CD4-positive, alpha-beta T cell treated with Interleukin-10 for 1 hour (primary cell): ENCODE results near the gene SLA2.
"Not testable (repeated sequence)": the region's sequence is repeated elsewhere in the genome, so short reads cannot be mapped to it uniquely, and the experiment has no call there.

Experiments
- DNase-seq: peaks from one replicate; pipeline ENCODE4 v3.0.0-alpha.2; 2020

SLA2 gene

DNA sequence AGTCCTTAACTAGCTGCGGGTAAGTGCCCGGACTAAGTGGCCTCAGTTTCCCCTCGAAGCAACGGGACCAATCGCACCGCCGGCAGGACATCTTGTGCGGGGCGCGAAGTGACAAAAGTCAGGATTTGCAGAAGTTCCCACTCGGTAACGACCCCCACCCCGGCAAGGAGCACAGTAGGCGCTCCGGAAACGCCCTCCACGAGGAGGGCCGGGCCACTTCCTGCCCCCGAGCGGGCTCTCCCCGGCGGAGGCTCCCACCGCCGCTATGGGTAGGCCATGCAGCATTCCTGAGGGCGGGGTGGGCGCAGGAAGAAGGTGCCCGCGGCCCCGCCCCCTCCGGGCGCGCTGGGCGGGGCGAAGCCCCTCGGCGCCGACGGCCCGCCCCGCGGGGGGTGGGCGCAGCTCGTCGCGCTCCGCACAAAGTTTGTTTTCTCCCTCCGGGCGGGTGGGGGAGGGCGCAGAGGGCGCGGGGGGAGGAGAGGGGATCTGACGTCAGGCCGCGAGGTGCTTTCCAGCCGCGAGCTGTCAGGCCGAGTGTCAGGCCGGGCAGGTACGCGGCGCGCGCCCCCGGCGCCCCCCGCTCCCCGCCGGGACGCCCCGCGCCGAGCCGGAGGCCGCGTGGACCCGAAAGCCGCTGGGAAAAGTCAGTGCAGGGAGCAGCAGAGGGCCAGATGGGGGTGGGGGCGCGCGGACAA lies 72.7 kb downstream of the SLA2 start, which contains the start of gene TGIF2:
Gene TGIF2, plus strand, starts transcription at position 495 of the 695 bp plus-strand sequence. CDS start 5,178 bp downstream, outside the sequence.
- DNase-seq: peak; percentile 95

DNA sequence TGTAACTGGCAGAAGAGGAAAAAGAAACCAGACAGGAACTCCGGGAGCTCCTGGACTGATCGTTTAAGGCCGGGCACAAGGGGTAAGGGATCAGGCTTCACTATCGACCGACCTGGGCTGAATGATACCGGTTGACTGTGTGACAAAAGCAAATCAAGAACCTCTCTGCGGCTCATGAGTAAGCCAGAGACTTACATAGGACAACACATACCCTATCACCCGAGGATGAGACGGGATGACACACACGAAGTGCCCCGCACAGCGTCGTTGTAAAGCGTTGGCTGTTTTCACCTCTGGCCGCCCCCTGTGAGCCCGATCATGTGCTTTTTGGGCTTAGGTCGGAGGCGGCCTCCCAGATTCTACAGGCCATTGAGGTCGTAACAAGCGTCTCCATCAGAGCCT lies 73.3 kb downstream of the SLA2 start:
- DNase-seq: peak; percentile 71

DNA sequence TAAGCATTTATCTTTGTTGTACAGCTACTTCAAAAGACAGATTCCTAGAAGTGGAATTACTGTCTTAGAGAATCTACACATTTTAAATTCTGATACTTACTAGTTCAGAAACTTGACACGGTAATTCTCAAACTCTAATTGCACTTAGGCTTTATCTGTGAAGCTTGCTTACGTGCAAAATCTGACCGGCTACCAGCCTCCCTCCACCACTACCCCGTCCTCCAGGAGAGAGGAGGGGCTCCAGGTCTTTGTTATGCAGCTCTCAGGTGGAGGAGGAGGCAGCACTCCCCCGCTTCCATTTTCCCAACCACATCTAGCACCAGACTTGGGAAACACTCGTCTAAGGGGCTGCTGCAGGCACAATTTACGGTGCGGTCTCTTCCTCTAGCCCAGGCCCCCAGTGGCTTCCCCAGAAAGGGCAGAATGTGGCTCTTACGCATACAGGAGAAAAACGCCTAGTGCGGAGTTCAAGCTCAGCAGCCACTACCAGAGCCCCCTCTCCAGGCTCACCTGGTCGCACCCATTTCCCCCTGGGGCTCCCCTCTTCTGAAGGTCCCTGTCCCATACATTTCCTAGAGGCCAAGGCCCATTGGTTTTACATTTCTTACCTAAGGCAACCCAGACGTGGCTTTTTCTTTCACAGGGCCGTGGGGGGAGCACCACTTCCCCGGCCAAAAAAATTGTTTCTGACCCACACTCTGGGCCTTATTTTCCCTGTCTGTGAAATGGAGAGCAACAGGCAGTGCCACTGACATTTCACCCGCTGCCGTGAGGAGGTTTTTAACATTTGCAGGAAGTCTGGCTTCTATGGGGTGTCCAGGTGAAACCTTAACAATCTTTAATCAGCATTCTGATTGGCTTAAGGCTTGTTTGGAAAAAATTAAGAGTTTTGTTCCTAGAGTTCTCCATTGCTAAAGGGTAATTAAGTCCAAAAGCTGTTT lies 74.2 kb downstream of the SLA2 start:
- DNase-seq: no peak

DNA sequence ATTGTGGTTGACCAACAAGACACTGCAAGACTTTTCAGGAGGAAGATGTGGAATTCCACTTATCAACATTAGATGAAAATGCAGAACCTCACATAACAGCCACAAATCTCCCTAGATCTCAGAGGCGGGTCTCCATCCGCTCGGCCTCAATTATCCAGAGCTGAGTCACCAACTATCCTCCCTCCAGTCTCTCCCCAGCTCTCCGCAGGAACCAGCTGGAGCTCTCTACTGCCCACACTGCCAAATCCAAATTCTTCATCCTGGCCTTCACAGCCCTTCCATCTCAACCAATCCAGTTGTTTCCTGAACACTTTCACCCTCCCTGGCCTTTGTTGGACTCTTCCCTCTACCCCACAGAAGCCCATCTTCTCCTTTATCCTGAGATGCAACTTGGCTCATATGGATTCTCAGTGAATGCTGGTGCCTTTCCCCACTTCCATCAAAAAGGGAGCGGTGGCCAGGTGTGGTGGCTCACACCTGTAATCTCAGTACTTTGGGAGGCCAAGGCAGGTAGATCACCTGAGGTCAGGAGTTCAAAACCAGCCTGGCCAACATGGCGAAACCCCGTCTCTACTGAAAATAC lies 76.1 kb downstream of the SLA2 start:
- DNase-seq: no peak

DNA sequence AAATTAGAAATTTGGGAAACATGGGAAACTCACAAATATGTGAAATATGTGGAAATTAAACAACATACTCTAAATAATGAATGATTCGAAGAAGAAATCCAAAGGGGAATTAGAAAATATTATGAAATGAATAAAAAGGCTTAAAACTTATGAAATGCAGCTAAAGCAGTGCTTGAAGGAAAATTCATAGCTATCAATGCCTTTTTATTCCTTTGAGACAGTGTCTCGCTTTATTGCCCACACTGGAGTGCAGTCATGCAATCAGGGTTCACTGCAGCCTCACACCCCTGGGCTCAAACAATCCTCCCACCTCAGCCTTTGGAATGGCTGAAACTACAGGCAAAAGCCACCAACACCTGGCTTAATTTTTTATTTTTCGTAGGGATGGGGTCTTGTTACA lies 80.5 kb downstream of the SLA2 start:
- DNase-seq: no peak

DNA sequence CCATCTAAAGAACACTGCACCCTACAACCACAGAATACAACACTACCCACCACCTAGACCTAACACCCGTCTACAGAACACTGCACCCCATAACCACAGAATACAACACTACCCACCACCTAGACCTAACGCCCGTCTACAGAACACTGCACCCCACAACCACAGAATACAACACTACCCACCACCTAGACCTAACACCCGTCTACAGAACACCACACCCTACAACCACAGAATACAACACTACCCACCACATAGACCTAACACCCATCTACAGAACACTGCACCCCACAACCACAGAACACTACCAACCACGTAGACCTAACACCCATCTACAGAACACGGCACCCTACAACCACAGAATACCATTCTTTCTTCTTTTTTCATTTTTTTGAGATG lies 81.3 kb downstream of the SLA2 start:
- DNase-seq: peak; percentile 48

DNA sequence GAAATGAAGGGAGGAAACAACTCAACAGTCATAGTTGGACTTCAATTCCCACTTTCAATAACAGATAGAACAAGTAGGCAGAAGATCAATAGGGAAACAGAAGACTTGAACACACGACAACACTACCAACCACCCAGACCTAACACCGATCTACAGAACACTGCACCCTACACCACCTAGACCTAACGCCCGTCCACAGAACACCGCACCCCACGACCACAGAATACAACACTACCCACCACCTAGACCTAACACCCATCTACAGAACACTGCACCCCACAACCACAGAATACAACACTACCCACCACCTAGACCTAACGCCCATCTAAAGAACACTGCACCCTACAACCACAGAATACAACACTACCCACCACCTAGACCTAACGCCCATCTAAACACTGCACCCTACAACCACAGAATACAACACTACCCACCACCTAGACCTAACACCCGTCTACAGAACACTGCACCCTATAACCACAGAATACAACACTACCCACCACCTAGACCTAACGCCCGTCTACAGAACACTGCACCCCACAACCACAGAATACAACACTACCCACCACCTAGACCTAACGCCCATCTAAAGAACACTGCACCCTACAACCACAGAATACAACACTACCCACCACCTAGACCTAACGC lies 81.8 kb downstream of the SLA2 start:
- DNase-seq: not testable (repeated sequence)

DNA sequence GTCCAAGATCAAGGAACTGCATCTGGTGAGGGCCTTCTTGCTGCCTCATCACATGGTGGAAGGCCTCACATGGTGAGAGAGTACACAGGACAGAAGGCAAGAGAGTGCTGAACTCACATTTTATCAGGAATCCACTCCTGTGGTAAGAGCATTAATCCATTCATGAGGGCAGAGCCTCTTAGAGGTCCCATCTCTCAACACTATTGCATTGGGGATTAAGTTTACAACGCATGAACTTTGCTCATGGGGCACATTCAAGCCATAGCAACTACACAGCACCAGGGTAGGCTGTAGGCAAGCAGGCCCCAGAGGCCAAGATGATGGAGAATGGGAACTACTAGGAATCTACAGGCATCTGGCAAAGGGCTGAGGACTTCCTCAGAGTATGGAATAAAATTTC lies 82.6 kb downstream of the SLA2 start:
- no peak for DNase-seq

DNA sequence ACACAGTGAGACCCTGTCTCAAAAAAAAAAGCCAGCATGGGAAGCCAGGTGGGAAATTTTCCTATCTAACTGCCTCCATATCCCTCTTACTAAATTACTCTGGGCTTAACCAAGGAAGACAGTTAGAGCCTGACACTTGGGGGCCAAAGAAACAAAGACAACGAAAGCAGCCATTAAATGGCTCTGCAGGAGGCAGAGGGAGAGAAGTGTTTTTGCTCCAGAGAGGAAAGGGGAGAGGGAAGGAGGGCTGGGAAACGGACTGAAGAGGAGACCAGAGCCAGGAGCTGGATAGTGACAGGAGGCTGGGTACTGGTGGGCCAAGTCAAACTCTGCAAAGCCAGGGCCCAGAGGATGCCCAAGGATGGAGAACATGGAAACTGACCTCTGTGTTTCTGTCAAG lies 83.3 kb downstream of the SLA2 start:
- DNase-seq: no peak
